ENCODE results near the gene PTPRO.

The PTPRO gene

DNA sequence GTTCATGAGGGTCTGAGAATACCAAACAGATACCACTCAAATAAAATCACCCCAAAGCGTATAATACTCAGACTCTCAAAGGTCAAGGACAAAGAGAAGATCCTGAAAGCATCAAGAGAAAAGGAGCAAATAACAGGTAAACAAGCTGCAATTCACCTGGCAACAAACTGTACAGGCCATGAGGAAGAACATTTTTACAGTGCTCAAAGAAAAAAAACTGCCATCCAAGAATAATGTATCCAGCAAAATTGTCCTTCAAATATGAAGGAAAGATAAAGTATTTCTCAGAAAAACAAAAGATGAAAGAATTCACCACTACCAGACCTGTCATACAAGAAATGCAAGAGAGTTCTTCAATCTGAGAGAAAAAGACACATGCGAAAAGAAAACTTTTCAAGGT, 206.4 kb downstream of the PTPRO start:
- DNase-seq = no peak
- H3K36me3 ChIP-seq = peaks cover 5% of the 10 kb centered on the region
- H3K4me1 ChIP-seq = peaks cover 3% of the 10 kb centered on the region; the same call in 1 of the 2 replicates
- no peaks in the 10 kb centered on the region for H3K9me3 ChIP-seq
- no peaks in the 10 kb centered on the region for H3K27me3 ChIP-seq
- no peak overlapping the region for H3K4me3 ChIP-seq (ENCODE audit: low read depth, low read length)
- TF ChIP-seq, protein P1, sequence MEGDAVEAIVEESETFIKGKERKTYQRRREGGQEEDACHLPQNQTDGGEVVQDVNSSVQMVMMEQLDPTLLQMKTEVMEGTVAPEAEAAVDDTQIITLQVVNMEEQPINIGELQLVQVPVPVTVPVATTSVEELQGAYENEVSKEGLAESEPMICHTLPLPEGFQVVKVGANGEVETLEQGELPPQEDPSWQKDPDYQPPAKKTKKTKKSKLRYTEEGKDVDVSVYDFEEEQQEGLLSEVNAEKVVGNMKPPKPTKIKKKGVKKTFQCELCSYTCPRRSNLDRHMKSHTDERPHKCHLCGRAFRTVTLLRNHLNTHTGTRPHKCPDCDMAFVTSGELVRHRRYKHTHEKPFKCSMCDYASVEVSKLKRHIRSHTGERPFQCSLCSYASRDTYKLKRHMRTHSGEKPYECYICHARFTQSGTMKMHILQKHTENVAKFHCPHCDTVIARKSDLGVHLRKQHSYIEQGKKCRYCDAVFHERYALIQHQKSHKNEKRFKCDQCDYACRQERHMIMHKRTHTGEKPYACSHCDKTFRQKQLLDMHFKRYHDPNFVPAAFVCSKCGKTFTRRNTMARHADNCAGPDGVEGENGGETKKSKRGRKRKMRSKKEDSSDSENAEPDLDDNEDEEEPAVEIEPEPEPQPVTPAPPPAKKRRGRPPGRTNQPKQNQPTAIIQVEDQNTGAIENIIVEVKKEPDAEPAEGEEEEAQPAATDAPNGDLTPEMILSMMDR (IDR thresholded peaks at IDR 0.05; ENCODE audit: low read depth, low read length) = no peak

GRCh38 chr12:15530361-15530760, 208.1 kb downstream of the PTPRO start:
- H3K36me3 ChIP-seq = peaks cover 5% of the 10 kb centered on the region
- peaks cover 1% of the 10 kb centered on the region; the same call in 1 of the 2 replicates for H3K4me1 ChIP-seq
- H3K4me3 ChIP-seq (ENCODE audit: low read depth, low read length) = no peak overlapping the region
- no peaks in the 10 kb centered on the region for H3K9me3 ChIP-seq
- TF ChIP-seq, protein P1 (IDR thresholded peaks at IDR 0.05; ENCODE audit: low read depth, low read length) = no peak
- no peaks in the 10 kb centered on the region for H3K27me3 ChIP-seq
- no peak for DNase-seq

GRCh38 chr12:15532364-15532977, 210.2 kb downstream of the PTPRO start:
- Histone ChIP-seq H3K4me3 (ENCODE audit: low read depth, low read length) (no peak overlapping the region), H3K36me3 (peaks cover 3% of the 10 kb centered on the region), H3K9me3 (no peaks in the 10 kb centered on the region), H3K27me3 (no peaks in the 10 kb centered on the region), H3K4me1 (no peaks in the 10 kb centered on the region)
- peak; percentile 29 for DNase-seq
- TF ChIP-seq, protein P1 (IDR thresholded peaks at IDR 0.05; ENCODE audit: low read depth, low read length) = peak; percentile 61

GRCh38 chr12:15534322-15534721, 212.0 kb downstream of the PTPRO start:
- no peak for DNase-seq
- TF ChIP-seq, protein P1 (IDR thresholded peaks at IDR 0.05; ENCODE audit: low read depth, low read length) = no peak
- Histone ChIP-seq H3K9me3 (no peaks in the 10 kb centered on the region), H3K27me3 (no peaks in the 10 kb centered on the region), H3K36me3 (peaks cover 3% of the 10 kb centered on the region; the same call in 1 of the 2 replicates), H3K4me3 (ENCODE audit: low read depth, low read length) (no peak overlapping the region), H3K4me1 (no peaks in the 10 kb centered on the region)

DNA sequence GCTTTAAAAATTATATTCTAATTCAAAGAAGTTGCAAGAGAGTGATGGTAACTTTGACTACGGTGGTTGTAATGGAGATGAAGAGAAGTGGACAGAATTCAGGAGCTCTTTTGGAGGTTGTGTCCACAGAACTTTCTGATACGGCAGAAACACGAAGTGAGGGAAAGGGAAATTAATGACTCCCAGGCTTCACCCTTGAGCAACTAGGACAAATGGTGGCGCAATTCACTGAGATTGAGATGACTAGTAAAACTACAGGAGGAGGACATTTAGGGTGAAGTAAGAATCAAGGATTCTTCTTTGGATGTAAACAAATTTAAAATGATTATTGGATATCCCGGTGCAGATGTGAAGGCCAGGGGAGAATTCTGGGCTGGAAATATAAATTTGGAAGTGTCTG, 212.6 kb downstream of the PTPRO start:
- Histone ChIP-seq H3K9me3 (no peaks in the 10 kb centered on the region), H3K4me3 (ENCODE audit: low read depth, low read length) (no peak overlapping the region), H3K27me3 (no peaks in the 10 kb centered on the region), H3K36me3 (peaks cover under 1% of the 10 kb centered on the region; the same call in 1 of the 2 replicates), H3K4me1 (no peaks in the 10 kb centered on the region)
- TF ChIP-seq, protein P1 (IDR thresholded peaks at IDR 0.05; ENCODE audit: low read depth, low read length) = no peak
- no peak for DNase-seq

GRCh38 chr12:15535352-15535781, 213.1 kb downstream of the PTPRO start:
- Histone ChIP-seq H3K4me1 (peaks cover 4% of the 10 kb centered on the region), H3K9me3 (no peaks in the 10 kb centered on the region), H3K4me3 (ENCODE audit: low read depth, low read length) (no peak overlapping the region), H3K27me3 (no peaks in the 10 kb centered on the region), H3K36me3 (no peaks in the 10 kb centered on the region)
- no peak for DNase-seq
- TF ChIP-seq, protein P1 (IDR thresholded peaks at IDR 0.05; ENCODE audit: low read depth, low read length) = no peak

All from BE2C (cell line).